K562 (cell line): ENCODE results near the gene MAGED1.

Experiments used
- ARHGAP35 ChIP-seq: fragments of 450-650 bp; IDR thresholded peaks from 2 replicates; pipeline ENCODE4 v1.6.1; 2018; ENCODE audit not compliant: partially characterized antibody
- CEBPB ChIP-seq: fragments of 450-650 bp; IDR thresholded peaks from 2 replicates; pipeline ENCODE4 v1.6.1; 2016; ENCODE audit warnings: missing genetic modification characterization, missing compliant biosample characterization
- EGR1 ChIP-seq: fragments of 450-650 bp; conservative IDR thresholded peaks from 2 replicates; pipeline ENCODE4 v1.6.1; 2017; ENCODE audit warnings: mild to moderate bottlenecking
- EP300 ChIP-seq: IDR thresholded peaks from 2 replicates; pipeline ENCODE4 v1.6.1; 2012; ENCODE audit warnings: low read length, improper control_type of control experiment
- GABPA ChIP-seq: fragments of 200-800 bp; sonication (Bioruptor generic); conservative IDR thresholded peaks from 2 replicates; pipeline ENCODE4 v1.6.1; 2016; ENCODE audit warnings: low read depth, missing genetic modification characterization, missing compliant biosample characterization
- PHF21A ChIP-seq: fragments of 450-650 bp; IDR thresholded peaks from 2 replicates; pipeline ENCODE4 v1.6.1; 2017; ENCODE audit warnings: low read depth, borderline replicate concordance
- ZNF354B ChIP-seq: fragments of 250-450 bp; sonication (Bioruptor Pico); IDR thresholded peaks from 2 replicates; pipeline ENCODE4 v1.4.0; 2020
- TF ChIP-seq, protein P1 (sequence below), 3 experiments: IDR thresholded peaks in 2 of 3; conservative IDR thresholded peaks in 1 of 3; 2 replicates each; pipeline ENCODE4 v1.5.1; 2011 to 2012; ENCODE audit warnings: low read length in 3 of 3, mild to moderate bottlenecking in 3 of 3, control low read depth in 2 of 3, improper control_type of control experiment in 1 of 3, inconsistent platforms in 1 of 3, low read depth in 1 of 3, mixed read lengths in 1 of 3, moderate library complexity in 1 of 3; ENCODE audit not compliant: insufficient read depth in 2 of 3
- TF ChIP-seq, protein P2 (sequence below): fragments of 250-450 bp; sonication (Bioruptor Pico); IDR thresholded peaks from 2 replicates; pipeline ENCODE4 v1.8.0; 2021; ENCODE audit warnings: mild to moderate bottlenecking, moderate library complexity
- TF ChIP-seq, protein P3 (sequence below): fragments of 450-650 bp; IDR thresholded peaks from one replicate; pipeline ENCODE4 v1.6.1; 2018; ENCODE audit warnings: mild to moderate bottlenecking, moderate library complexity; ENCODE audit not compliant: partially characterized antibody
- TF ChIP-seq, protein P4 (sequence below), 2 experiments: fragments of 450-650 bp; formaldehyde crosslinking in 1 of 2; IDR thresholded peaks; 2 replicates each; pipeline versions ENCODE4 v1.4.0 to v1.6.1; 2014 to 2020; ENCODE audit warnings: mild to moderate bottlenecking in 2 of 2, borderline replicate concordance in 1 of 2, low read depth in 1 of 2
- TF ChIP-seq, protein P5 (sequence below): fragments of 450-650 bp; formaldehyde crosslinking; IDR thresholded peaks from 2 replicates; pipeline ENCODE4 v1.4.0; 2020; ENCODE audit warnings: mild to moderate bottlenecking, moderate library complexity

DNA sequence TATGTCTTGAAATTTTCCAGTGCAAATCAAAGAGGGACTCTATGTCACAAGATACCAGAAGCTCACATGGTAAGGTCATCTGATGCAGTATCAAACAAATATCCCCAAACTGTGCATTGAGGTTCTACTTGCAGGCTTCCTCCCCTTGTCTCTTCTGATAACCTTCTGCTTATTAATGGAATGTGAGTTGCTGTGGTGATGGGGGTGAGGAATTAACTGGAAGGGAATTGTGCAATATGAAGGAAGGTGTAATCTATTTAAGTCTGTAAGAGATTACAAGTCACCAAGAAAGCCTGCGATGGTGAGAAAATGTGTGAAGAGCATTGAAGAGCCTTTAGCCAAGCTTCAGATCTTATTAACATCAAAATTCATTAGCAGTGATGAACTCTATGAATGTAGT is 15.4 kb upstream of the MAGED1 start:
- TF ChIP-seq ARHGAP35 (no peak), CEBPB (no peak), EP300 (no peak), GABPA (tag) (no peak), ZNF354B (no peak), EGR1 (no peak), PHF21A (no peak)
- TF ChIP-seq, protein P1, sequence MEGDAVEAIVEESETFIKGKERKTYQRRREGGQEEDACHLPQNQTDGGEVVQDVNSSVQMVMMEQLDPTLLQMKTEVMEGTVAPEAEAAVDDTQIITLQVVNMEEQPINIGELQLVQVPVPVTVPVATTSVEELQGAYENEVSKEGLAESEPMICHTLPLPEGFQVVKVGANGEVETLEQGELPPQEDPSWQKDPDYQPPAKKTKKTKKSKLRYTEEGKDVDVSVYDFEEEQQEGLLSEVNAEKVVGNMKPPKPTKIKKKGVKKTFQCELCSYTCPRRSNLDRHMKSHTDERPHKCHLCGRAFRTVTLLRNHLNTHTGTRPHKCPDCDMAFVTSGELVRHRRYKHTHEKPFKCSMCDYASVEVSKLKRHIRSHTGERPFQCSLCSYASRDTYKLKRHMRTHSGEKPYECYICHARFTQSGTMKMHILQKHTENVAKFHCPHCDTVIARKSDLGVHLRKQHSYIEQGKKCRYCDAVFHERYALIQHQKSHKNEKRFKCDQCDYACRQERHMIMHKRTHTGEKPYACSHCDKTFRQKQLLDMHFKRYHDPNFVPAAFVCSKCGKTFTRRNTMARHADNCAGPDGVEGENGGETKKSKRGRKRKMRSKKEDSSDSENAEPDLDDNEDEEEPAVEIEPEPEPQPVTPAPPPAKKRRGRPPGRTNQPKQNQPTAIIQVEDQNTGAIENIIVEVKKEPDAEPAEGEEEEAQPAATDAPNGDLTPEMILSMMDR (IDR thresholded peaks at IDR 0.05 in 2 of 3, conservative IDR thresholded peaks at IDR 0.05 in 1 of 3; ENCODE audit: insufficient read depth in 2 of 3, low read depth in 1 of 3, low read length in 3 of 3) = no peak
- TF ChIP-seq, protein P2, sequence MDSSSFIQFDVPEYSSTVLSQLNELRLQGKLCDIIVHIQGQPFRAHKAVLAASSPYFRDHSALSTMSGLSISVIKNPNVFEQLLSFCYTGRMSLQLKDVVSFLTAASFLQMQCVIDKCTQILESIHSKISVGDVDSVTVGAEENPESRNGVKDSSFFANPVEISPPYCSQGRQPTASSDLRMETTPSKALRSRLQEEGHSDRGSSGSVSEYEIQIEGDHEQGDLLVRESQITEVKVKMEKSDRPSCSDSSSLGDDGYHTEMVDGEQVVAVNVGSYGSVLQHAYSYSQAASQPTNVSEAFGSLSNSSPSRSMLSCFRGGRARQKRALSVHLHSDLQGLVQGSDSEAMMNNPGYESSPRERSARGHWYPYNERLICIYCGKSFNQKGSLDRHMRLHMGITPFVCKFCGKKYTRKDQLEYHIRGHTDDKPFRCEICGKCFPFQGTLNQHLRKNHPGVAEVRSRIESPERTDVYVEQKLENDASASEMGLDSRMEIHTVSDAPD (CRISPR knock-in tag) = no peak
- TF ChIP-seq, protein P3, sequence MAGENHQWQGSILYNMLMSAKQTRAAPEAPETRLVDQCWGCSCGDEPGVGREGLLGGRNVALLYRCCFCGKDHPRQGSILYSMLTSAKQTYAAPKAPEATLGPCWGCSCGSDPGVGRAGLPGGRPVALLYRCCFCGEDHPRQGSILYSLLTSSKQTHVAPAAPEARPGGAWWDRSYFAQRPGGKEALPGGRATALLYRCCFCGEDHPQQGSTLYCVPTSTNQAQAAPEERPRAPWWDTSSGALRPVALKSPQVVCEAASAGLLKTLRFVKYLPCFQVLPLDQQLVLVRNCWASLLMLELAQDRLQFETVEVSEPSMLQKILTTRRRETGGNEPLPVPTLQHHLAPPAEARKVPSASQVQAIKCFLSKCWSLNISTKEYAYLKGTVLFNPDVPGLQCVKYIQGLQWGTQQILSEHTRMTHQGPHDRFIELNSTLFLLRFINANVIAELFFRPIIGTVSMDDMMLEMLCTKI = no peak
- TF ChIP-seq, protein P4, sequence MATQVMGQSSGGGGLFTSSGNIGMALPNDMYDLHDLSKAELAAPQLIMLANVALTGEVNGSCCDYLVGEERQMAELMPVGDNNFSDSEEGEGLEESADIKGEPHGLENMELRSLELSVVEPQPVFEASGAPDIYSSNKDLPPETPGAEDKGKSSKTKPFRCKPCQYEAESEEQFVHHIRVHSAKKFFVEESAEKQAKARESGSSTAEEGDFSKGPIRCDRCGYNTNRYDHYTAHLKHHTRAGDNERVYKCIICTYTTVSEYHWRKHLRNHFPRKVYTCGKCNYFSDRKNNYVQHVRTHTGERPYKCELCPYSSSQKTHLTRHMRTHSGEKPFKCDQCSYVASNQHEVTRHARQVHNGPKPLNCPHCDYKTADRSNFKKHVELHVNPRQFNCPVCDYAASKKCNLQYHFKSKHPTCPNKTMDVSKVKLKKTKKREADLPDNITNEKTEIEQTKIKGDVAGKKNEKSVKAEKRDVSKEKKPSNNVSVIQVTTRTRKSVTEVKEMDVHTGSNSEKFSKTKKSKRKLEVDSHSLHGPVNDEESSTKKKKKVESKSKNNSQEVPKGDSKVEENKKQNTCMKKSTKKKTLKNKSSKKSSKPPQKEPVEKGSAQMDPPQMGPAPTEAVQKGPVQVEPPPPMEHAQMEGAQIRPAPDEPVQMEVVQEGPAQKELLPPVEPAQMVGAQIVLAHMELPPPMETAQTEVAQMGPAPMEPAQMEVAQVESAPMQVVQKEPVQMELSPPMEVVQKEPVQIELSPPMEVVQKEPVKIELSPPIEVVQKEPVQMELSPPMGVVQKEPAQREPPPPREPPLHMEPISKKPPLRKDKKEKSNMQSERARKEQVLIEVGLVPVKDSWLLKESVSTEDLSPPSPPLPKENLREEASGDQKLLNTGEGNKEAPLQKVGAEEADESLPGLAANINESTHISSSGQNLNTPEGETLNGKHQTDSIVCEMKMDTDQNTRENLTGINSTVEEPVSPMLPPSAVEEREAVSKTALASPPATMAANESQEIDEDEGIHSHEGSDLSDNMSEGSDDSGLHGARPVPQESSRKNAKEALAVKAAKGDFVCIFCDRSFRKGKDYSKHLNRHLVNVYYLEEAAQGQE (IDR thresholded peaks at IDR 0.05; ENCODE audit: borderline replicate concordance) = no peak
- TF ChIP-seq, protein P4 (CRISPR knock-in tag; IDR thresholded peaks at IDR 0.05; ENCODE audit: low read depth) = no peak
- TF ChIP-seq, protein P5, sequence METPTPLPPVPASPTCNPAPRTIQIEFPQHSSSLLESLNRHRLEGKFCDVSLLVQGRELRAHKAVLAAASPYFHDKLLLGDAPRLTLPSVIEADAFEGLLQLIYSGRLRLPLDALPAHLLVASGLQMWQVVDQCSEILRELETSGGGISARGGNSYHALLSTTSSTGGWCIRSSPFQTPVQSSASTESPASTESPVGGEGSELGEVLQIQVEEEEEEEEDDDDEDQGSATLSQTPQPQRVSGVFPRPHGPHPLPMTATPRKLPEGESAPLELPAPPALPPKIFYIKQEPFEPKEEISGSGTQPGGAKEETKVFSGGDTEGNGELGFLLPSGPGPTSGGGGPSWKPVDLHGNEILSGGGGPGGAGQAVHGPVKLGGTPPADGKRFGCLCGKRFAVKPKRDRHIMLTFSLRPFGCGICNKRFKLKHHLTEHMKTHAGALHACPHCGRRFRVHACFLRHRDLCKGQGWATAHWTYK (CRISPR knock-in tag) = no peak
